ENCODE results near the gene CDH11.

DNA sequence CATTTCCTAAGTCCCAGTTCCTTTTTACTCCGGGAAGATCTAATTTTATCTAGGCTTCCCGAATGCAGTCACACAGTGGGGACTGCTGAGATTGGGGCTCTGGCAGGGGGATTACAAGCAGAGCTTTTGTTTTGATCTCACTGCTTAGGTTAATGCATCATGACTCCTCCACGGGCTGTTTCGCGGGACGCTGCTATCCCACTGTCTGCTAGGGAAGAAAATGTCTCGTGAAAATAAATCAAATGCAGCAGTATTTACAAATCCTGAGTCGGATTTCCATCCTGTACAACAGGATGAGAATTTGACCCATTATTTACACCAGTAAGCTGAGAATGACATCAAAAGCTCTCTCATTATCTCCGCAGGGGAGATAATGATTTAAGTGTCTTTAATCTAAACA lies 83.8 kb downstream of the CDH11 start:
- no peak for TF ChIP-seq CTCF (IDR thresholded peaks at IDR 0.05)
- no peak for TF ChIP-seq POLR2A (IDR thresholded peaks at IDR 0.05)
